CD4-positive, alpha-beta T cell treated with Interleukin-12 subunit alpha and Interleukin-12 subunit beta, for 1 hour (primary cell): Measurements from ENCODE around the gene SYNJ2.

Experiments
- DNase-seq: peaks from one replicate; pipeline ENCODE4 v3.0.0-alpha.2; 2020

SYNJ2 gene

GRCh38 chr6:158061361-158061708, 79.7 kb downstream of the SYNJ2 start:
- DNase-seq = no peak

GRCh38 chr6:158061709-158062461, 80.2 kb downstream of the SYNJ2 start:
- DNase-seq = no peak

GRCh38 chr6:158063736-158064135, 82.1 kb downstream of the SYNJ2 start:
- DNase-seq = no peak

GRCh38 chr6:158064725-158065251, 83.1 kb downstream of the SYNJ2 start:
- DNase-seq = no peak

GRCh38 chr6:158066136-158066781, 84.6 kb downstream of the SYNJ2 start:
- DNase-seq = no peak

GRCh38 chr6:158067436-158068015, 85.9 kb downstream of the SYNJ2 start:
- DNase-seq = no peak

- DNase-seq = no peak
These were observed 86.7 kb downstream of the SYNJ2 start for GRCh38 chr6:158068156-158068892.

- DNase-seq = no peak
These were observed 87.5 kb downstream of the SYNJ2 start for GRCh38 chr6:158068893-158069799.

GRCh38 chr6:158069800-158070195, 88.1 kb downstream of the SYNJ2 start:
- DNase-seq = no peak

GRCh38 chr6:158070513-158070912, 88.8 kb downstream of the SYNJ2 start:
- no peak for DNase-seq

- DNase-seq = no peak
These were observed 89.7 kb downstream of the SYNJ2 start for GRCh38 chr6:158071121-158072082.

- peak; percentile 65 for DNase-seq
These were observed 90.5 kb downstream of the SYNJ2 start for GRCh38 chr6:158072083-158072721.

GRCh38 chr6:158073776-158074175, 92.1 kb downstream of the SYNJ2 start:
- DNase-seq = no peak

- no peak for DNase-seq
These were observed 94.9 kb downstream of the SYNJ2 start for GRCh38 chr6:158076548-158076947.

GRCh38 chr6:158077676-158078075, 96.0 kb downstream of the SYNJ2 start:
- no peak for DNase-seq

- DNase-seq = no peak
These were observed 96.7 kb downstream of the SYNJ2 start for GRCh38 chr6:158078320-158078719.

- no peak for DNase-seq
These were observed 99.4 kb downstream of the SYNJ2 start for GRCh38 chr6:158080849-158081656.

- DNase-seq = no peak
These were observed 99.9 kb downstream of the SYNJ2 start for GRCh38 chr6:158081657-158081935.

- DNase-seq = no peak
These were observed 102.0 kb downstream of the SYNJ2 start for GRCh38 chr6:158083455-158084325.
